Central memory CD8-positive, alpha-beta T cell (primary cell): ENCODE data around the gene TCERG1L.

Source experiments
- ATAC-seq: fragments of 150-1000 bp; cut with Tn5 transposase; replicated peaks from 2 replicates; pipeline ENCODE4 v1.10.0; 2022; ENCODE audit warnings: mild to moderate bottlenecking, moderate FRiP score, moderate number of reproducible peaks; ENCODE audit not compliant: poor library complexity, severe bottlenecking; ENCODE audit errors: extremely low read depth
- DNase-seq, 2 donors: peaks; one replicate each; pipeline ENCODE4 v3.0.0; 2021; ENCODE audit warnings: low spot score in 2 of 2
- H3K27ac Mint-ChIP-seq: one replicate; pipeline ENCODE4 v1.8.0; 2022; ENCODE audit warnings: low read depth, mild to moderate bottlenecking, moderate library complexity, mixed read lengths
- H3K27me3 Mint-ChIP-seq: one replicate; pipeline ENCODE4 v1.8.0; 2022; ENCODE audit warnings: mixed read lengths
- H3K36me3 Mint-ChIP-seq: one replicate; pipeline ENCODE4 v1.8.0; 2022; ENCODE audit warnings: mild to moderate bottlenecking, moderate library complexity, mixed read lengths; ENCODE audit not compliant: insufficient read depth
- H3K4me1 Mint-ChIP-seq: one replicate; pipeline ENCODE4 v1.8.0; 2022; ENCODE audit warnings: mixed read lengths
- H3K4me3 Mint-ChIP-seq: one replicate; pipeline ENCODE4 v1.8.0; 2022; ENCODE audit warnings: mild to moderate bottlenecking, moderate library complexity, mixed read lengths
- H3K9me3 Mint-ChIP-seq: one replicate; pipeline ENCODE4 v1.8.0; 2022; ENCODE audit warnings: mixed read lengths

The TCERG1L gene

GRCh38 chr10:131147301-131147975 lies 164.1 kb downstream of the TCERG1L start:
- peaks cover 12% of the 10 kb centered on the region for H3K9me3 Mint-ChIP-seq
- H3K36me3 Mint-ChIP-seq: no peaks in the 10 kb centered on the region
- no peak overlapping the region for H3K27ac Mint-ChIP-seq
- H3K4me1 Mint-ChIP-seq: no peaks in the 10 kb centered on the region
- ATAC-seq (no peak), DNase-seq (no peak)
- no peaks in the 10 kb centered on the region for H3K27me3 Mint-ChIP-seq
- no peak overlapping the region for H3K4me3 Mint-ChIP-seq

GRCh38 chr10:131146790-131147189 lies 164.7 kb downstream of the TCERG1L start:
- no peaks in the 10 kb centered on the region for H3K27me3 Mint-ChIP-seq

GRCh38 chr10:131145756-131146155 lies 165.8 kb downstream of the TCERG1L start:
- ATAC-seq (no peak), DNase-seq (no peak)
- Mint-ChIP-seq H3K9me3 (peaks cover 2% of the 10 kb centered on the region), H3K4me1 (no peaks in the 10 kb centered on the region), H3K36me3 (no peaks in the 10 kb centered on the region), H3K27ac (no peak overlapping the region), H3K27me3 (no peaks in the 10 kb centered on the region), H3K4me3 (no peak overlapping the region)

More at GRCh38 chr10:131146790-131147189, 164.7 kb downstream of the TCERG1L start:
- ATAC-seq (no peak), DNase-seq (no peak)
- Mint-ChIP-seq H3K36me3 (no peaks in the 10 kb centered on the region), H3K27ac (no peak overlapping the region), H3K9me3 (peaks cover 7% of the 10 kb centered on the region), H3K4me1 (no peaks in the 10 kb centered on the region), H3K4me3 (no peak overlapping the region)

- H3K36me3 Mint-ChIP-seq: peaks cover 1% of the 10 kb centered on the region
These were observed 166.7 kb downstream of the TCERG1L start for GRCh38 chr10:131144711-131145375.

GRCh38 chr10:131144196-131144595 lies 167.3 kb downstream of the TCERG1L start:
- H3K9me3 Mint-ChIP-seq: no peaks in the 10 kb centered on the region
- no peak overlapping the region for H3K4me3 Mint-ChIP-seq
- DNase-seq (no peak), ATAC-seq (no peak)
- H3K4me1 Mint-ChIP-seq: no peaks in the 10 kb centered on the region
- peaks cover 1% of the 10 kb centered on the region for H3K36me3 Mint-ChIP-seq
- H3K27ac Mint-ChIP-seq: no peak overlapping the region
- H3K27me3 Mint-ChIP-seq: no peaks in the 10 kb centered on the region

More at GRCh38 chr10:131144711-131145375, 166.7 kb downstream of the TCERG1L start:
- Mint-ChIP-seq H3K27me3 (no peaks in the 10 kb centered on the region), H3K4me3 (no peak overlapping the region), H3K27ac (no peak overlapping the region), H3K9me3 (no peaks in the 10 kb centered on the region), H3K4me1 (no peaks in the 10 kb centered on the region)
- DNase-seq (no peak), ATAC-seq (no peak)

- Mint-ChIP-seq H3K27me3 (no peaks in the 10 kb centered on the region), H3K4me3 (no peak overlapping the region), H3K27ac (no peak overlapping the region), H3K4me1 (no peaks in the 10 kb centered on the region), H3K36me3 (peaks cover 1% of the 10 kb centered on the region), H3K9me3 (no peaks in the 10 kb centered on the region)
- DNase-seq (no peak), ATAC-seq (no peak)
These were observed 167.9 kb downstream of the TCERG1L start for GRCh38 chr10:131143425-131144165.

GRCh38 chr10:131142517-131143380 lies 168.8 kb downstream of the TCERG1L start:
- Mint-ChIP-seq H3K4me3 (no peak overlapping the region), H3K4me1 (no peaks in the 10 kb centered on the region), H3K9me3 (no peaks in the 10 kb centered on the region), H3K27ac (no peak overlapping the region), H3K27me3 (no peaks in the 10 kb centered on the region), H3K36me3 (peaks cover 1% of the 10 kb centered on the region)
- no peak for ATAC-seq
- no peak for DNase-seq

- H3K9me3 Mint-ChIP-seq: no peaks in the 10 kb centered on the region
- H3K27ac Mint-ChIP-seq: no peak overlapping the region
- no peaks in the 10 kb centered on the region for H3K27me3 Mint-ChIP-seq
- no peak for ATAC-seq
- no peaks in the 10 kb centered on the region for H3K4me1 Mint-ChIP-seq
- peaks cover 1% of the 10 kb centered on the region for H3K36me3 Mint-ChIP-seq
- no peak overlapping the region for H3K4me3 Mint-ChIP-seq
- DNase-seq: no peak
These were observed 169.6 kb downstream of the TCERG1L start for GRCh38 chr10:131141645-131142516.

- H3K9me3 Mint-ChIP-seq: no peaks in the 10 kb centered on the region
- H3K4me3 Mint-ChIP-seq: no peak overlapping the region
- peaks cover 1% of the 10 kb centered on the region for H3K36me3 Mint-ChIP-seq
- no peaks in the 10 kb centered on the region for H3K27me3 Mint-ChIP-seq
- H3K27ac Mint-ChIP-seq: no peak overlapping the region
- no peak for ATAC-seq
- no peaks in the 10 kb centered on the region for H3K4me1 Mint-ChIP-seq
- no peak for DNase-seq
These were observed 170.3 kb downstream of the TCERG1L start for GRCh38 chr10:131141207-131141606.

- Mint-ChIP-seq H3K27ac (no peak overlapping the region), H3K4me1 (no peaks in the 10 kb centered on the region), H3K27me3 (no peaks in the 10 kb centered on the region), H3K36me3 (peaks cover 1% of the 10 kb centered on the region), H3K9me3 (no peaks in the 10 kb centered on the region), H3K4me3 (no peak overlapping the region)
- DNase-seq (no peak), ATAC-seq (no peak)
These were observed 170.9 kb downstream of the TCERG1L start for GRCh38 chr10:131140606-131141005.

GRCh38 chr10:131137223-131137622 lies 174.3 kb downstream of the TCERG1L start:
- ATAC-seq (no peak), DNase-seq (no peak)
- Mint-ChIP-seq H3K4me1 (no peaks in the 10 kb centered on the region), H3K27ac (no peak overlapping the region), H3K9me3 (no peaks in the 10 kb centered on the region), H3K4me3 (no peak overlapping the region), H3K36me3 (peaks cover 1% of the 10 kb centered on the region), H3K27me3 (no peaks in the 10 kb centered on the region)
